ENCODE data around the gene DHDH.
A peak's percentile ranks its signal among the peaks of the same experiment; 100 is the strongest.

DHDH gene

DNA sequence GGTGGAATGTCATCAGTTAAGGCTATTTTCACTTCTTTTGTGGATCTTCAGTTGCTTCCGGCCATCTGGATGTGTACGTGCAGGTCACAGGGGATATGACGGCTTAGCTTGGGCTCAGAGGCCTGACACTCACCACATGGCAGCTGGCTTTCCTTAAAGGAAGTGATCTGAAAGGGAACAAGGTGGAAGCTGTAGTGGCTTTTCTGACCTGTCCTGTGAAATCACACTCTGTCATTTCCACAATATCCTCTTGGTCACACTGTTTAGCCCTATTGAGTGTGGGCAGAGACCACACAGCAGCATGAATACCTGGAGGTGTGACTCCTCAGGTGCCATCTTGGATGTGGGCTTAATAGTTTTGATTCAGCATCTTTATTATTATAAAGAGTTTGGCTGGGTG is 16.7 kb downstream of the DHDH start:
- no peak for DNase-seq (ENCODE audit: low read depth in 2 of 2)

DNA sequence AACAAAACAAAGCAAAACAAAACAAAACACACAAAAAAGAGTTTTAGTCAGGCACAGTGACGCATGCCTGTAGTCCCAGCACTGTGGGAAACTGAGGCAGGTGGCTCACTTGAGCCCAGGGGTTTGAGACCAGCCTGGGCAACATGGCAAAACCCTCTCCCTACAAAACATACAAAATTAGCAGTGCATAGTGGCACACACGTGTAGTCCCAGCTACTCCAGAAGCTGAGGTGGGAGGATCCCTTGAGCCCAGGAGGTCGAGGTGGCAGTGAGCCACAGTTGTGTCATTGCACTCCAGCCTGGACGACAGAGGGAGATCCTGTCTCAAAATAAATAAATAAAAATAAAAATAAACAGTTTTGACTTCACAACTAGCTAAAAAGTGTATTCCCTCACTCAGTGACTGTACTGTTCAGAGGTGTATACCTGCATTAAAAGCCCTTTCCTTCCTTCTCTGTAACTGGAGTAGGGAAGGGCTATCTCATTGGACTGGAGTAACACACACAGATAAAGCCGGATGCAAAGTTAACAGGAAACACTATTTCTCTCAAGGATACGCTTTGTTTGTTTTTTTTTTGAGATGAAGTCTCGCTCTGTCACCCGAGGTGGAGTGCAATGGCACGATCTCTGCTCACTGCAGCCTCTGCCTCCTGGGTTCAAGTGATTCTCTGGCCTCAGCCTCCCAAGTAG is 17.5 kb downstream of the DHDH start:
- DNase-seq (ENCODE audit: low read depth in 2 of 2), result no peak

DNA sequence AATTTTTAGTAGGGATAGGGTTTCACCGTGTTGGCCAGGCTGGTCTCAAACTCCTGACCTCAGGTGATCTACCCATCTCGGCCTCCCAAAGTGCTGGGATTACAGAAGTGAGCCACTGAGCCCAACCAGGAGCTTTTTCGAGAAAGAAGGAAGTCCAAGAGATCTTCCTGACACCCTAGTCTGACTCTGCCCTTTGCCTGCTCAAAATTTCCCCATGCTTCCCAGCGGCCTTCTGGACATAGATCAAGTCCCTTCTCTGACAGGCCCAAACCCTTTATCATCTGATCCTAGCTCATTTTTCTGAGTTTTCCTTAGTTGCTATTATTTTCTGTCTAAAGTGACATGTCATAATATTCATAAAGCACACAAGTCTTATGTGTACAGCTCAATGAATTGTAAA is 19.6 kb downstream of the DHDH start:
- DNase-seq (ENCODE audit: low read depth in 2 of 2), result no peak

DNA sequence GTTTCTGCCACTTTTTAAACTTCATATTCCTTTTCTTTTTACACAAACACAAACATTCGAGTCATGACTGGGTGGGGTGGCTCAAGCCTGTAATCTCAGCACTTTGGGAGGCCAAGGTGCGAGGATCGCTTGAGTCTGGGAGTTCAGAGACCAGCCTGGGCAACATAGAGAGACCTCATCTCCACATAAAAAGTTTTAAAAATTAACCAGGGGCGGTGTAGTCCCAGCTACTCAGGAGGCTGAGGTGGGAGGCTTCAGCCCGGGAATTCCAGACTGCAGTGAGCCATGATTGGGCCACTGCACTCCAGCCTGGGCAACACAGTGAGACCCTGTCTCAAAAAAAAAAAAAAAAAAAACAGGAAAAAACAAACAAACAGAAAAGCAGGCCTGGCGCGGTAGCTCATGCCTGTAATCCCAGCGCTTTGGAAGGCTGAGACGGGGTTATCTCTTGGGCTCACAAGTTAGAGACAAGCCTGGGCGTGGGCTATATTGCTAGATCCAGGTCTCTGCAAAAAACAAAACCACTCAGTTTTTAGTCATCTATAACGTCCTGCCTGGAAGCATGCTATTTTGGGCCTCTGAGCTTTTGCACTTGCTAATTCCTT is 20.6 kb downstream of the DHDH start:
- no peak for DNase-seq (ENCODE audit: low read depth in 2 of 2)

DNA sequence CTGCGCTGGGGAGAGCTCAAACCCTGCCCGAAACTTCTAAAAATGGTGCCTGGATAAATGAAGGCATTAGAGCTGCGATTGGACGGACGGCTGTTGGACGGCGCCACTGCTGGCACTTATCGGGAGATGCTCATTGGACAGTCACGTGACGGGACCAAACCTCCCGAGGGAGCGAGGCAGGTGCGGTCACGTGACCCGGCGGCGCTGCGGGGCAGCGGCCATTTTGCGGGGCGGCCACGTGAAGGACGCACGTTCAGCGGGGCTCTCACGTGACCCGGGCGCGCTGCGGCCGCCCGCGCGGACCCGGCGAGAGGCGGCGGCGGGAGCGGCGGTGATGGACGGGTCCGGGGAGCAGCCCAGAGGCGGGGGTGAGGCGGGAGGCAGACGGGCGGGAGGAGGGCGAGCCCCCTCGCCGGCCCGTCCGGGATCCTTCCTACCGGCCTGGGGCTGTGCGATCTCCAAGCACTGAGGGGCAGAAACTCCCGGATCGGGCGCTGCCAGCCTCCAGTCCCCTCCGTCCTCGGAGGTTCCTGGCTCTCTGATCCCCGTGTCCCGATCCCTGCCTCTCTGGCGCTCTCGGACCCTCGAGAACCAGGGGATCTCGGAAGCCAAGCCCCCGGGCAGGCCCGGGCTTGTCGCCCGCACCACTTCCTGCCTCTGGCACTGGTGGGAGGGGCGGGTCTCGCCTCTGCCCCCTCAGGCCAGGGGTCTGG is 21.3 kb downstream of the DHDH start, which contains the start of gene BAX:
Gene BAX (plus strand): TSS at position 281 of the 713 bp plus-strand sequence. CDS start 54 bp downstream, at position 335.
- DNase-seq (ENCODE audit: low read depth in 2 of 2), result peak; percentile 94 to 96

DNA sequence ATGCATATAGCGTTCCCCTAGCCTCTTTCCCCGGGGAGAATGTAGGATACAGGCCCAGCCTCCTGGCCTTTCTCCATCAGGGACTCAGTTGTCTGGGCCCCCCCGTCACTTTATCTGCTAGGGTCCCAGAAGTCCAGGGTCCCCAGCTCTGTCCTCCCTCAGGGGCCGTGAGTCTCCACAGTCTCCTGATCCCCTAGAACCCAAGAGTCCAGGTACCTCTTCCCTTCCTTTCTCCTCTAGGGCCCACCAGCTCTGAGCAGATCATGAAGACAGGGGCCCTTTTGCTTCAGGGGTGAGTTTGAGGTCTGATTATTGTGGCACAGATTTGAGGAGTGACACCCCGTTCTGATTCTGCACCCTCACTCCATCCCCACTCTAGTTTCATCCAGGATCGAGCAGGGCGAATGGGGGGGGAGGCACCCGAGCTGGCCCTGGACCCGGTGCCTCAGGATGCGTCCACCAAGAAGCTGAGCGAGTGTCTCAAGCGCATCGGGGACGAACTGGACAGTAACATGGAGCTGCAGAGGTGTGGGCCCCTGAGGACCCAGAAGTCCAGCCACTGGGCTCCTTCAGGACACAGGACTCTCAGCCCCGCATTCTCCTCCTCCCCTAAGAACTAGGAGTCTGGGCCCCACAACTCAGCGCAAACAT is 21.9 kb downstream of the DHDH start:
- DNase-seq (ENCODE audit: low read depth in 2 of 2), result no peak

DNA sequence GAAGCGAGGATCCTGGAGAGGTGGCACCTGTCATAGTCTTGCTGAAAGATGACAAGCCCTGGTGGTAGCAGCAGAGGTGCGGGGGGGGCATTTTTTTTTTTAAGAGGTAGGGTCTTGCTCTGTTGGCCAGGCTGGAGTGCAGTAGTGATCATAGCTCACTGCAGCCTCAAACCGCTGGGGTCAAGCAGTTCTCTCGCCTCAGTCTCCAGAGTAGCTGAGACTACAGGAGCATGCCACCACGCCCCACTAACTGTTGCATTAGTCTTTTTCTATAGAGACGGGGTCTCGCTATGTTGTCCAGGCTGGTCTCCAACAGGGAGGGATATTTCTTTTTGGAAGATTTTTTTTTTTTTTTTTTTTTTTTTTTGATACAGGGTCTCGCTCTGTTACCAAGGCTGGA is 24.5 kb downstream of the DHDH start:
- DNase-seq (ENCODE audit: low read depth in 2 of 2), result no peak

DNA sequence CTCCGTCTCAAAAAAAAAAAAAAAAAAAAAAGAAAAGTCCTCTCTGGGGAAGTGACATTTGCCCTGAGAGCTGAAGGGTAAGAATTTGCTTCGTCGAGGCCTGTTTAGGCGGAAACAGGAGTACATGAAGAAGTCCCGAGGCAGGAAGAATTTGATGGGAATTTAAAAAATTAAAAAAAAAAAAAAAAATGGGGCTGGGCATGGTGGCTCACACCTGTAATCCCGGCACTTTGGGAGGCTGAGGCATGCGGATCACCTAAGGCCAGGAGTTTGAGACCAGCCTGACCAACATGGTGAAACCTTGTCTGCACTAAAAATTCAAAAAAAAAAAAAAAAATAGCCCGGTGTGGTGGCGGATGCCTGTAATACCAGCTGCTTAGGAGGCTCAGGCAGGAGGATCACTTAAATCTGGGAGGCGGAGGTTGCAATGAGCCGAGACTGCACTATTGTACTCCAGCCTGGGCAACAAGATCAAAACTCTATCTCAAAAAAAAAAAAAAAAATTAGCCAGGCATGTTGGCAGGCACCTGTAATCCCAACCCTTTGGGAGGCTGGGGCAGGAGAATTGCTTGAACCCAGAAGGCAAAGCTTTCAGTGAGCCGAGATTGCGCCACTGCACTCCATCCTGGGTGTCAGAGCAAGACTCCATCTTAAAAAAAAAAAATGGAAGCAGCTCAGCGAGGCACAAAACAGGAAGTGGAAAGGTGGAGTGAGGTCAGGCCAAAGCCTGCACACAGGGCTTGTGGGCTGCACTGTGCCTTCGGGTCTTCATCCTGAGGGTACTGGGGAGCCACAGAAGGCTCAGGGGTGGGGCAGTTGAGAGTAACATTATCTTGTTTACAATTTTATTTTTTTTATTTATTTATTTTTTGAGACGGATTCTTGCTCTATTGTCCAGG is 26.1 kb downstream of the DHDH start:
- no peak for DNase-seq (ENCODE audit: low read depth in 2 of 2)

DNA sequence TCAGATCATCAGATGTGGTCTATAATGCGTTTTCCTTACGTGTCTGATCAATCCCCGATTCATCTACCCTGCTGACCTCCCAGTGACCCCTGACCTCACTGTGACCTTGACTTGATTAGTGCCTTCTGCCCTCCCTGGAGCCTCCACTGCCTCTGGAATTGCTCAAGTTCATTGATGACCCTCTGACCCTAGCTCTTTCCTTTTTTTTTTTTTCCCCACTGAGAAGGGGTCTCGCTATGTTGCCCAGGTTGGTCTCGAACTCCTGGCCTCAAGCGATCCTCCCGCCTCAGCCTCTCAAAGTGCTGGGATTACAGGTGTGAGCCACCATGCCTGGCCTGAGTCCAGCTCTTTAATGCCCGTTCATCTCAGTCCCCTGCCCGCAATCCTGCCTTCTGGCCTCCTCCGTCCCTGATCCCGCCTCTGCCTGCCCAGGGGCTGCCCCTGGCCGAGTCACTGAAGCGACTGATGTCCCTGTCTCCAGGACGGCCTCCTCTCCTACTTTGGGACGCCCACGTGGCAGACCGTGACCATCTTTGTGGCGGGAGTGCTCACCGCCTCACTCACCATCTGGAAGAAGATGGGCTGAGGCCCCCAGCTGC is 27.7 kb downstream of the DHDH start:
- no peak for DNase-seq (ENCODE audit: low read depth in 2 of 2)

DNA sequence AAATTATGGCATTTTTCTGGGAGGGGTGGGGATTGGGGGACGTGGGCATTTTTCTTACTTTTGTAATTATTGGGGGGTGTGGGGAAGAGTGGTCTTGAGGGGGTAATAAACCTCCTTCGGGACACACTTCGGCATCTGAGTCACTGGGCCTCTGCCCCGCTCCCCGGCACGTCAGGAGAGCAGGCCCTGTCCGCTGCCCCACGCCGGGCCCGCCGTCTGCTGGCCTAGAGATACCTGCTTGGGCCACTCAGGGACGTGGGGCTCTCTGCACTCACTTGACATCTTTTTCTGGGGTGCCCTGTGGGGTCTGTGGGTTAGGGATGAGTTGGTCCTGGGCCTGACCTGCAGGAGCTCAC is 28.2 kb downstream of the DHDH start:
- DNase-seq (ENCODE audit: low read depth in 2 of 2), result no peak

DNA sequence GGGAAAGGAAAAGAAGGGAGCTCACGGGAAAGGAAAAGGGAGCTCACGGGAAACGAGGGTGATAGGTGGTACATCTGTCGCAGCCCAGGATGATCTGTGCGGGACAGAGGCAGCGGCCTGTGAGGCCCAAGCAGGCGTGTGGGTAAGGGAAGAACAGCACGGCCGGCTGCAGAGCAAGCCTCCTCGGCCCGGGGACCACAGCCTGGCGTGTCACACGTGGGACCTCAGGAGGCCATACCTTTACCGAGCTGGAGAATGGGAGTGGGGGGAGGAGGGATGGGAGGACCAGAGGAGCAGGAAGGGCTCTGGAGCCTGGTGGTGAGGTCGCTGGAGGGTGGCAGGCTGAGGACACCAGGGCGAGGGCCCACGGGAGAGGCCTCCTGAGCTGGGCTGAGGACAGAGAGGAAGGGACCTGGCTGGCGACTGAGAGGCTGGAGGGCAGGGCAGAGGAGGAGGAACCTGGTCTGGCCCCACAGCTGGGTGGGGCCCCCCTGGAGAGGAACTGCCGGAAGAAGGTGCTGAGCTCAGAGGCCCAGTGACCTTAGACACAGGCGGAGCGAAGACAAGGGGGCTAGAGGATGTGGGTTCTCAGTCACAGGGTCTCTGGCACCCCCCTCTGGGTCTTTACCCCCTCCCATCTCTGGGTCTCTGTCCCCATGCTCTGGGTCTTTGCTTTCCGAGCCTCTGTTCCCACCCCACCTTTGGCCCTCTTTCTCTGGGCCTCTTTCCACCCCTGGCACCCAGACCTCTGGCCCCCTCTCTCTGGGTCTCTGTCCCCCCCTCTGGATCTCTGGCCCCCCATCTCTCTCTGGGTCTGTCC is 28.7 kb downstream of the DHDH start:
- DNase-seq (ENCODE audit: low read depth in 2 of 2), result no peak

DNA sequence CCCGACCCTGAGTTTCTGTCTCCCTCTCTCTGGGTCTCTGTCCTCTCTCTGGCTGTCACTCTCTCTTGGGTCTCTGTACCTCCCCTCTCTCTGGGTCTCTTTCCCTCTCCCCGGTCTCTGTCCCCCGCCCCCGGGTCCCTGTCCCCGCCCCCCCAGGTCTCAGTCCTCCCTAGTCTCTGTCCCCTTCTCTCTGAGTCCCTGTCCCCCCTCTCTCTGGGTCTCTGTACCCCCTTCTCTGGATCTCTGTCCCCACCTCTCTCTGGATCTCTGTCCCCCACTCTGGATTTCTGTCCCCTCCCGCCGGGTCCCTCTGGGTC is 29.3 kb downstream of the DHDH start:
- DNase-seq (ENCODE audit: low read depth in 2 of 2), result no peak

DNA sequence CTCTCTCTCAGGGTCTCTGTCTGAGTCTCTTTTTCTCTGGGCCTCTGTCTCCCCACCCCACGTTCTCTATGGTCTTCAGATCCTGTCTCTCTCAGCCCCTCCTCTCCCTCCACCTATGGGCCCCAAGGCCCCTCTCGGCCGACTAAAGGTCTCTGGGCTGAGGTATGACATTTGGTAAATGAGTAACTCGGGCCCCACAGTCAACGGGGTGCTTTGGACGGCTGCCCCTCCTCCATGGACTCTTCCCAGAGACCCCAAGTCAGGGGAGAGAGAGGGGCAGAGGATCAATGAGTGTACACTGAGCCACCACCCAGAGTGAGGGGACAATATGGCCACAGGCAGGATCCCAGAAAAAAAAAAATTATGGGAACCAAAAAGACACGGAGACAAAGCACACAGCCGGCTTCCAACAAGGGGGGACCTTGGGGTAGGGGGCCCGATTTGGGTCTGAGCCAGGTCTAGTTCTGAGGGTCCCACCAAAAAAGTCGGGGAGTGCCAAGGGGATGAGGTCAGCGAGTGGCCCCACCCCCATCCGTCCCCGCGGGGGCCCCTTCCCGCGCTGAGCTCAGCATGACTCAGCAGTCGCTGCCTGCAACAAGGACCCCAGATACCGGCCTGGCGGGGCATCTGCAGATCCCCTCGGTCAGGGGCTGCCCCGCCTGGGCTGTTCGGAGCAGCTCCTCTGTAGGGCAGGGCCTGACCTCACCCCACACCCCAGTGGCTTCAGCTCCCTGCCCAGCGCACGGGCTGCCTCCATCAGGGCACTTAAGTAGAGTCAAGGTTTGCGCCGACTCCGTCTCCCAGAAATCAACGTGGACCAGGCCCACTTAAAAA is 30.1 kb downstream of the DHDH start:
- DNase-seq (ENCODE audit: low read depth in 2 of 2), result peak; percentile 53 to 59

DNA sequence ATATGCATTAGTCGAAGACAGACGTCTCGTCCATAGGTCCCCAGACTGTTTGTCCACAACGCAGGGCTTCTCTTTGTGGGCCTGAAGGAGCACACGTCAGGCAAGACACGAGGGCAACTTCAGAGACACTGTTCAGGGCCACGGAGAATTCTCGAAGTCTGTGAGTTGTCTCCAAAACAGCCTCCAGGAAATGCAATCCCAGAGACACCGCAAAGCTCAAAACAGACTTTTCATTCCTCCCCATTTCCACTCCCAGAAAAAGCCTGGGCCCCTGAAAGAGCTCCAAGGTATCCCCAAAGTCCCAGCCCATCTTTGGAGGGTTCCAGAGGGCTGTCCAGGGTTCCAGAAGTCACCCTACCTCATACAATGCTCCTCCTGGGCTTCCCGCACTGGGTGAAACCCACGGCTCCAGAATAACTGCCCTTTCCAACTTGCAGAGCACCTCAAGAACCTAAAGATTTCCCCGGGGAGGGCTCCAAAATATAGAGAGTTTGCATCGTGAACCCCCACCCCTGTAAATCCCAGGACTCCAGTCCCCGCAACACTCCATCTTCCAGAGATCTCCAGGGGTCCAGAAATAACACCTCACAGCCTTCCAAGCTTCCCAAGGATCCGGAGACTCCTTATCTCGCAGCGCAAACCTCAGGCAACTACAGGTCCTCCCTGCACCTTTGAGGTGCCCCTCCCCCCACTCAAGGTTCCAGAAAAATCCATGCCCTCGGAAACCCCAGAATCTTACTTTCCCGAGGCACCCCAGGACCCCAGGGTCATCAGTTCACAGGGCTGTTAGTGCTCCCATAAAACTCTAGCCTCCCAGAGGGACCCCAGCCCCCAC is 30.9 kb downstream of the DHDH start:
- no peak for DNase-seq (ENCODE audit: low read depth in 2 of 2)

DNA sequence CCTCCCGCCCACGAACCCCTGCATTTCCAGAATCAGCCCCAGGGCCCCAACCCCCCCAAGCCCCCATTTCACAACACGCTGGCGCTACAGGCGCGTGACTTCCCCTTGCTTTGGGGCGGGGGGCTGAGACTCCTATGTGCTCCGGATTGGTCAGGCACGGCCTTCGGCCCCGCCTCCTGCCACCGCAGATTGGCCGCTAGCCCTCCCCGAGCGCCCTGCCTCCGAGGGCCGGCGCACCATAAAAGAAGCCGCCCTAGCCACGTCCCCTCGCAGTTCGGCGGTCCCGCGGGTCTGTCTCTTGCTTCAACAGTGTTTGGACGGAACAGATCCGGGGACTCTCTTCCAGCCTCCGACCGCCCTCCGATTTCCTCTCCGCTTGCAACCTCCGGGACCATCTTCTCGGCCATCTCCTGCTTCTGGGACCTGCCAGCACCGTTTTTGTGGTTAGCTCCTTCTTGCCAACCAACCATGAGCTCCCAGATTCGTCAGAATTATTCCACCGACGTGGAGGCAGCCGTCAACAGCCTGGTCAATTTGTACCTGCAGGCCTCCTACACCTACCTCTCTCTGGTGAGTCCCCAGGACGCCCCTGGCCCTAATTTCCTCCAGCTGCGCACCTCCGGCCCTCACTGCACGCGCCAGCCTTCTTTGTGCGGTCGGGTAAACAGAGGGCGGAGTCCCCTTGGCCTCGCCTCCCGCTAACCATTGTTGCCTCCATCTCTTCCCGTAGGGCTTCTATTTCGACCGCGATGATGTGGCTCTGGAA is 31.7 kb downstream of the DHDH start, which contains the start of gene FTL:
Gene FTL (plus strand): TSS at position 270 of the 766 bp plus-strand sequence. CDS start 199 bp downstream, at position 469.
- peak; percentile 87 to 91 for DNase-seq (ENCODE audit: low read depth in 2 of 2)

DNA sequence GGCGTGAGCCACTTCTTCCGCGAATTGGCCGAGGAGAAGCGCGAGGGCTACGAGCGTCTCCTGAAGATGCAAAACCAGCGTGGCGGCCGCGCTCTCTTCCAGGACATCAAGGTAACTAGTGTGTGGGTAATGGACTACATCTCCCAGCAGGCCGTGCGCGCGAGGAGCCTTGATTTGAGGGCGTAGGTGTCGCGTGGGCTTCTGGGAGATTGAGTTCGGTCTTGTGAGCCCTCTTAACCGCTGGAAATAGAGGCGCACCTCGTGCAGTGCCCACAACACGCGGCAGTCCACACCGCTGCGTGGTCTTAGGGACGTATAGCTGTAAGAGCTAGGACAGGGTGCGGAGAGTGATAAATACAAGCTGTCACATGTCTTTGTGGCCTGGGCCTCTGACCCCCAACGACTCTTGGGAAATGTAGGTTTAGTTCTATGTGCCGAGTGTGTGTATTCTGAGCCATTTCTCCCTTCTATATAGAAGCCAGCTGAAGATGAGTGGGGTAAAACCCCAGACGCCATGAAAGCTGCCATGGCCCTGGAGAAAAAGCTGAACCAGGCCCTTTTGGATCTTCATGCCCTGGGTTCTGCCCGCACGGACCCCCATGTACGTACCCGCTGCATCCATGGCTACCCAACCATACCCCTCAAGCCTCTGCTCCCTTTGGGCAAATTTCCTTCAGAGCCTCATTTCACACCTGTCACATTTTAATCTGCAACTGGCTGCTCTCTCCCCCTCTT is 32.5 kb downstream of the DHDH start:
- DNase-seq (ENCODE audit: low read depth in 2 of 2), result peak; percentile 84 to 88

Measured in stimulated activated CD4-positive, alpha-beta T cell treated with anti-CD3 and anti-CD28 coated beads, Interleukin-15, amount 100 ng/mL, for 48 hours (primary cell).